Endothelial cell of umbilical vein (primary cell): ENCODE results near the gene GANC.

Experiments
- EZH2 ChIP-seq: IDR thresholded peaks from 2 replicates; pipeline ENCODE4 v1.6.1; 2012; ENCODE audit warnings: borderline replicate concordance, low read depth, mild to moderate bottlenecking, moderate library complexity, low read length, inconsistent platforms; ENCODE audit not compliant: severe bottlenecking
- MYC ChIP-seq: IDR thresholded peaks from one replicate; pipeline ENCODE4 v1.6.1; 2011; ENCODE audit warnings: mild to moderate bottlenecking, low read depth, low read length
- POLR2A ChIP-seq: IDR thresholded peaks from 2 replicates; pipeline ENCODE4 v1.6.1; 2012; ENCODE audit warnings: low read depth, mild to moderate bottlenecking, control low read depth, low read length
- POLR2AphosphoS5 ChIP-seq: IDR thresholded peaks from 2 replicates; pipeline ENCODE4 v1.6.1; 2012; ENCODE audit warnings: low read depth, mild to moderate bottlenecking, control low read depth, low read length, moderate library complexity; ENCODE audit not compliant: insufficient read depth
- TF ChIP-seq, protein P1 (sequence below): IDR thresholded peaks from 2 replicates; pipeline ENCODE4 v1.6.1; 2011; ENCODE audit not compliant: insufficient read depth, insufficient read length
- TF ChIP-seq, protein P2 (sequence below), 2 donors: IDR thresholded peaks; 1 replicate in 1 of 2; 2 replicates in 1 of 2; pipeline ENCODE4 v1.5.1; 2011; ENCODE audit warnings: low read length in 2 of 2, mild to moderate bottlenecking in 2 of 2, moderate library complexity in 2 of 2, control low read depth in 1 of 2, inconsistent platforms in 1 of 2, low read depth in 1 of 2; ENCODE audit not compliant: insufficient read depth in 1 of 2; ENCODE audit errors: extremely low read depth in 1 of 2

DNA sequence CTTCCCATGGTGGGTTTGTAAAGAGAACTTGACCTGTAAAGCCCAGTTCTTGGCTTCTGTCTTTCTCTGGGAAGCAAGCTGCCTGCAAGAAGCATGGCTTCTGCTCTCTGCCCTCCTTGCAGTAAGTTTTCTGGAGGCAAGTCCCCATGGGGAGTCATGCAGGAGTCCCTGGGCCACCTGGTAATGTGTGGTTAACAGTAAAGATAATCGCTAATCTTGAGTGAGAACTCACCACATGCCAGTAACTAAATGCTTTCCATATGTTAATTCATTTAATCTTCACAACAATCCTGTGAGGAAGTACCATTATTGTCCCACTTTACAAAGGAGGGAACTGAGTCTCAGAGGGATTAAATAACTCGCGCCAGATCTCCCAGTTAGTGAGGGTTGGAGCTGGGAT is 90.5 kb downstream of the GANC start:
- TF ChIP-seq, protein P1, sequence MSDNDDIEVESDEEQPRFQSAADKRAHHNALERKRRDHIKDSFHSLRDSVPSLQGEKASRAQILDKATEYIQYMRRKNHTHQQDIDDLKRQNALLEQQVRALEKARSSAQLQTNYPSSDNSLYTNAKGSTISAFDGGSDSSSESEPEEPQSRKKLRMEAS = no peak
- no peak for TF ChIP-seq POLR2A
- TF ChIP-seq, protein P2, sequence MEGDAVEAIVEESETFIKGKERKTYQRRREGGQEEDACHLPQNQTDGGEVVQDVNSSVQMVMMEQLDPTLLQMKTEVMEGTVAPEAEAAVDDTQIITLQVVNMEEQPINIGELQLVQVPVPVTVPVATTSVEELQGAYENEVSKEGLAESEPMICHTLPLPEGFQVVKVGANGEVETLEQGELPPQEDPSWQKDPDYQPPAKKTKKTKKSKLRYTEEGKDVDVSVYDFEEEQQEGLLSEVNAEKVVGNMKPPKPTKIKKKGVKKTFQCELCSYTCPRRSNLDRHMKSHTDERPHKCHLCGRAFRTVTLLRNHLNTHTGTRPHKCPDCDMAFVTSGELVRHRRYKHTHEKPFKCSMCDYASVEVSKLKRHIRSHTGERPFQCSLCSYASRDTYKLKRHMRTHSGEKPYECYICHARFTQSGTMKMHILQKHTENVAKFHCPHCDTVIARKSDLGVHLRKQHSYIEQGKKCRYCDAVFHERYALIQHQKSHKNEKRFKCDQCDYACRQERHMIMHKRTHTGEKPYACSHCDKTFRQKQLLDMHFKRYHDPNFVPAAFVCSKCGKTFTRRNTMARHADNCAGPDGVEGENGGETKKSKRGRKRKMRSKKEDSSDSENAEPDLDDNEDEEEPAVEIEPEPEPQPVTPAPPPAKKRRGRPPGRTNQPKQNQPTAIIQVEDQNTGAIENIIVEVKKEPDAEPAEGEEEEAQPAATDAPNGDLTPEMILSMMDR (IDR thresholded peaks at IDR 0.05; ENCODE audit: extremely low read depth in 1 of 2, insufficient read depth in 1 of 2, low read depth in 1 of 2, low read length in 2 of 2) = no peak
- no peak for TF ChIP-seq EZH2
- TF ChIP-seq MYC = no peak
- TF ChIP-seq POLR2AphosphoS5 = no peak
